Activated CD4-positive, alpha-beta T cell treated with anti-CD3 and anti-CD28 coated beads, Interleukin-2, amount 10 ng/mL, durations not matched to agents 7 days and 5 days (primary cell): ENCODE results near the gene SSBP3. TPM values are rescaled to one million over a fixed set of nuclear protein-coding genes. Genes with fewer than 3 reads are reported as not detected.
A peak's percentile ranks its signal among the peaks of the same experiment; 100 is the strongest.
"Not testable (repeated sequence)": the region's sequence is repeated elsewhere in the genome, so short reads cannot be mapped to it uniquely, and the experiment has no call there.

Experiments used
- CTCF ChIA-PET: fragments of 350-600 bp; sonication (Branson Sonifier 250); formaldehyde crosslinking; loops from one replicate; lab custom pipeline; 2021; ENCODE audit warnings: antibody characterized with exemption; lab: Charles Lee
- POLR2A ChIA-PET: fragments of 350-600 bp; sonication (Branson Sonifier 250); formaldehyde crosslinking; loops from one replicate; lab custom pipeline; 2021; ENCODE audit warnings: antibody characterized with exemption; lab: Charles Lee
- DNase-seq: peaks from one replicate; pipeline ENCODE4 v3.0.0-alpha.2; 2020
- H3K27ac Mint-ChIP-seq: one replicate; pipeline ENCODE4 v1.8.0; 2021; ENCODE audit warnings: mild to moderate bottlenecking, moderate library complexity, mixed read lengths
- H3K27me3 Mint-ChIP-seq: one replicate; pipeline ENCODE4 v1.8.0; 2021; ENCODE audit warnings: mixed read lengths
- H3K36me3 Mint-ChIP-seq: one replicate; pipeline ENCODE4 v1.8.0; 2021; ENCODE audit warnings: low read depth, mixed read lengths
- H3K4me1 Mint-ChIP-seq: one replicate; pipeline ENCODE4 v1.8.0; 2021; ENCODE audit warnings: mixed read lengths
- H3K4me3 Mint-ChIP-seq: one replicate; pipeline ENCODE4 v1.8.0; 2021; ENCODE audit warnings: mild to moderate bottlenecking, moderate library complexity, mixed read lengths
- H3K9me3 Mint-ChIP-seq: one replicate; pipeline ENCODE4 v1.8.0; 2021; ENCODE audit warnings: mixed read lengths
- total RNA-seq, 2 experiments: library from RNA; stranded (reverse); gene quantifications; one replicate each; pipeline ENCODE4 v1.2.3, GENCODE V29; 2021

Gene SSBP3
- total RNA-seq, 2 experiments from 2014 or later, result 93.4 to 127 TPM

DNA sequence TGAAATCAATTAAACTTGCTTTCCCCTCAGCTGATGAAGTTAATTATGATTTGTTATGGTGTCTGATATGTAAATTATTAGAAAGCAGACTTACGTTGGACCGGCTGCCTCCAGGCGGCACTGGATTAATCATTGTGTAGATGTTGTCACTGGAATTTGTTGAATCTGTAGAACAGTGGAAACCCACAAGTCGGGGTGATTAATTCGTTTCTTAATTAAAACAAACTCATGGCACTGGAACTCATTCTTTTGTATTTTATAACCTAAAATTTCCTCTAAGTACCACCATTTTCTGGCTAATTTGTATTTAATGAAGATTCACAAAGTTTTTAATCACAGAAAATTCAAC lies 167.2 kb downstream of the SSBP3 start:
- H3K27ac Mint-ChIP-seq, result no peak overlapping the region
- CTCF ChIA-PET, result interaction anchor here (0.6 kb wide), 1 partner anchor 232 kb away, joined by 3 read pairs; no protein-coding TSS in a partner anchor

DNA sequence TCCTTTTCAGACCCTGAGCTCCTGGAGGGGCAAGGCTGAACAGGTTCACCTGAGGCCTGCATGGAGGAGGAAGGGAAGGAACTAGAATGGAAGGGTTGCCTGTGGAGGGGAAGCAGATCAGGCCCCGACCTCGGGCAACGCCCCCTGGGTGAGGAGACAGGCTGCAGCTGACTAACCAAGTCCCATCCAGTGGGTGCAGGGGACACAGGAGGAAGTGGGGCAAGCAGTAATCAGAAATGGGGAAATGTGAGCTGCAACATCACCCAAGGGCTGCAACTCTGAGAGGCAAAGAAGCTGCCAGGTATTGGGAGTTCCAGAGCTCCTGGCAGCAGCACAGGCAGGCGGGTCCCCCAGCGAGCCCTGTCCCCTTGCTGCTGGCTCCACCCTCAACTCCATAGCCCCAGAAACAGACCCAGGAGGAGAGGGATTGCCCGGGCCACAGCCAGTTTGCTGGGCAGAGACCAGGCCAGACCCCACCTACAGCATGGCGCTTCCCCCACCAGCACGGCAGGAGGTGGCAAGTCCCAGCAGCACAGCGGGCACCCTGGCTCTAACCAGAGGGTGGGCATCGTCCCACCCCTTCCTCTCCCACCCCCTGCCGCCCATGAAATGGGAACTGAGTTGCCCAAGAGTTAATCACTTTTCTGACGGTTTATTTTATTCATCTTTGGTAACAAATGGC lies 167.7 kb downstream of the SSBP3 start:
- Mint-ChIP-seq H3K27me3 (no peaks in the 10 kb centered on the region), H3K27ac (no peak overlapping the region), H3K4me1 (peaks cover 6% of the 10 kb centered on the region), H3K9me3 (no peaks in the 10 kb centered on the region), H3K36me3 (peaks cover 44% of the 10 kb centered on the region), H3K4me3 (no peak overlapping the region)
- DNase-seq, result no peak
- POLR2A ChIA-PET, result no interaction called here
- CTCF ChIA-PET, result no interaction called here

More for the DNA sequence above, 167.2 kb downstream of the SSBP3 start:
- POLR2A ChIA-PET, result no interaction called here
- Mint-ChIP-seq H3K4me3 (no peak overlapping the region), H3K9me3 (no peaks in the 10 kb centered on the region), H3K4me1 (peaks cover 6% of the 10 kb centered on the region), H3K36me3 (peaks cover 44% of the 10 kb centered on the region), H3K27me3 (no peaks in the 10 kb centered on the region)
- DNase-seq, result no peak

DNA sequence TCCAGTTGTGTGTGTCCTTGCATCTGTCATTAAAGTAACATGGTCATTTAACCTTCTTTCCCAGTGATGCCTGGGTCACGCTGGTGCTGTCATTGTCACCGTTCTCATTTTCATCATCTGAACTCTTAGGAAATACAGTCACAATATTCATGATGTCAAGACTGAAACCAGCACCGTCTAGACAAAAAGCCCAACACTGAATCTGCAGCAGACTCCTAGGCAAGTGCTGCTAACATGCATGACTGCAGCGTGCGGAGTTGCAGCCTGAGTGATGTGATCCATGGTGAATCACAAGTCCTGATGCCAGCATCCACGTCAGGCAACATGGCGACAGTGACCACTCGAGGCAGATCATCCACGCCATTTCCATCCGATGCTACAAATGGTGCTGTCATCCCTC lies 168.6 kb downstream of the SSBP3 start:
- peaks cover 4% of the 10 kb centered on the region for H3K4me1 Mint-ChIP-seq
- DNase-seq, result no peak
- no peaks in the 10 kb centered on the region for H3K27me3 Mint-ChIP-seq
- no peak overlapping the region for H3K27ac Mint-ChIP-seq
- peaks cover 39% of the 10 kb centered on the region for H3K36me3 Mint-ChIP-seq
- ChIA-PET POLR2A (no interaction called here), CTCF (no interaction called here)
- no peaks in the 10 kb centered on the region for H3K9me3 Mint-ChIP-seq
- H3K4me3 Mint-ChIP-seq, result no peak overlapping the region

DNA sequence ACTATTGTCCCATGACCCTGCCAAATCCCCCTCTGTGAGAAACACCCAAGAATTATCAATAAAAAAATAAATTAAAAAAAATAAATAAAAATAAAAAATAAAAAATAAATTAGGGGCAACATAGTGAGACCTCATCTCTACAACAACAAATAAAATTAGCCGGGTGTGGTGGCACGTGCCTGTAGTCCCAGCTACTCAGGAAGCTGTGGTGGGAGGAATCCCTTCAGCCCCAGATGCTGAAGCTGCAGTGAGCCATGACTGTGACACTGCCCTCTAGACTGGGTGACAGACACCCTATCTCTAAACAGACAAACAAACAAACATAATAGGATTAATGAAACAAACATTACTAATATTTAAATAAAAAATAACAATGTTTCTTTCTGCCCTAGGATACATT lies 171.9 kb downstream of the SSBP3 start:
- H3K27ac Mint-ChIP-seq, result no peak overlapping the region
- H3K36me3 Mint-ChIP-seq, result peaks cover 30% of the 10 kb centered on the region
- ChIA-PET CTCF (no interaction called here), POLR2A (interaction anchor here (0.7 kb wide), 1 partner anchor 208 kb away, joined by 3 read pairs; no protein-coding TSS in a partner anchor)
- no peaks in the 10 kb centered on the region for H3K27me3 Mint-ChIP-seq
- peaks cover 25% of the 10 kb centered on the region for H3K4me1 Mint-ChIP-seq
- DNase-seq, result no peak
- H3K4me3 Mint-ChIP-seq, result no peak overlapping the region
- no peaks in the 10 kb centered on the region for H3K9me3 Mint-ChIP-seq

DNA sequence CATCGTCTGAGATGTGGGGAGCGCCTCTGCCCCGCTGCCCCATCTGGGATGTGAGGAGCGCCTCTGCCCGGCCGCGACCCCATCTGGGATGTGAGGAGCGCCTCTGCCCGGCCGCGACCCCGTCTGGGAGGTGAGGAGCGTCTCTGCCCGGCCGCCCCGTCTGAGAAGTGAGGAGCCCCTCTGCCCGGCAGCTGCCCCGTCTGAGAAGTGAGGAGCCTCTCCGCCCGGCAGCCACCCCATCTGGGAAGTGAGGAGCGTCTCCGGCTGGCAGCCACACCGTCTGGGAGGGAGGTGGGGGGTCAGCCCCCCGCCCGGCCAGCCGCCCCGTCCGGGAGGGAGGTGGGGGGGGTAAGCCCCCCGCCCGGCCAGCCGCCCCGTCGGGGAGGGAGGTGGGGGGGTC lies 173.0 kb downstream of the SSBP3 start:
- H3K27ac Mint-ChIP-seq, DNase-seq, H3K27me3 Mint-ChIP-seq, POLR2A ChIA-PET, CTCF ChIA-PET, H3K9me3 Mint-ChIP-seq, H3K4me3 Mint-ChIP-seq: not testable (repeated sequence)
- peaks cover 26% of the 10 kb centered on the region for H3K36me3 Mint-ChIP-seq
- H3K4me1 Mint-ChIP-seq, result peaks cover 29% of the 10 kb centered on the region

DNA sequence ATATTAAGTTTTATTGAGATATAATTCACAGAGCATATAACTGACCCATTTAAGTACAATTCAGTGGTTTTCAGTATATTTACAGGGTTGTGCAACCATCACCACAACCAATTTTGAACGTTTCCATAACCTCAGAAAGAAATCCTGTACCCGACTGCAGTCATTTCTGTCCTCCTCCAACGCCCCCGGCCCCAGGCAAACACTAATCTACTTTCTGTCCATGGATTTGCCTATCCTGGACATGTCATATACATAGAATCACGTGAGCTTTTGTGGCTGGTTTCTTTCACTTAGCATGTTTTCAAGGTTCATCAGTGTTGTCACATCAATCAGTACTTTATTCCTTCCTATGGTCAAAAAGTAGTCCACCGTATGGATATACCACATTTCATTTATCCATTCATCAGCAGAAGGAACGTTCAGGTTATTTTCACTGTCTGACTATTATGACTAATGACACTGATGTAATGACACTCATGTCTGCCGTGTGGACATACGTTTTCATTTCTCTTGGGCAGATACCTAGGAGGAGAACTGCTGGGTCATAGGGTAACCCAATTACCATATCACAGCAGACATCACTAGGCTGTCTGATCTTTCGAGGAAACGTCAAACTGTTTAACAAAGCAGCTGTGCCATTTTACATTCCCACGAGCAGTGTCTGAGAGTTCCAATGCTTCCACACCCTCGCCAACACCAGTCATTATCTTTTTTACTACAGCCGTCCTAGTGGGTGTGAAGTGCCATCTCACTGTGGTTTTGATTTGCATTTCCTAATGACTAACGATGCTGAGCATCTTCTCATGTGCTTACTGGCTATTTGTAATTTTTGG lies 175.5 kb downstream of the SSBP3 start:
- DNase-seq, result no peak
- POLR2A ChIA-PET, result no interaction called here
- H3K27me3 Mint-ChIP-seq, result no peaks in the 10 kb centered on the region
- CTCF ChIA-PET, result no interaction called here
- peak overlapping the region; percentile 8 for H3K4me3 Mint-ChIP-seq
- peak overlapping the region; percentile 3 for H3K27ac Mint-ChIP-seq
- H3K9me3 Mint-ChIP-seq, result no peaks in the 10 kb centered on the region
- H3K4me1 Mint-ChIP-seq, result peaks cover 31% of the 10 kb centered on the region
- H3K36me3 Mint-ChIP-seq, result peaks cover 13% of the 10 kb centered on the region

DNA sequence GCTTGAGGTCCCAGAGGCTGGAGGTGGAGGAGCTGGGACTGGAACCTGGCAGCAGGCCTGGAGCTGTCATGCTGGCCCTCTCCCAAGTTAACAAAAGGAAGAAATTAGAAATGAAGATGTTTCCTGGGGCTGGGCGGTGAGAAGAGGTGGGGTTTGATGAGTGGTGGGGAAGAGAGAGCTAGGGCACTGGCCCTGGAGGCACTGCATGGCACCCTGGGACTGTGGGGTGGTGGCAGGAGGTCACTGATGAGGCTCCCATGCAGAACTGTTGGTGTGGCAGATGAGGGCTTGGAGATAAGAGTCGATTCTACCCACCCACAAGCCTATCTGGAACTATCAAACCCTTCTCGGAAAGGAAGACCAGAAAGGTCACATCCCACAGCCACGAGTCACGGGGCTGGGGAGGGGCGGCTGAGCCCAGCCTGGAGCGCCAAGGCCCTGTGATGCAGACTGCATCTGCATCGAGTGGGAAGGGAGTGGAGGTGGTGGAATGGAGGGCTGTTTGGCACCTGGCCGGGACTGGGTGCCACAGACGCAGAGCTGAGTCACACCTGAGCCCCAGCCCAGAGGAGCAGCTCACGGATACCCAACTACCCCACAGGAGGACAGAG lies 176.8 kb downstream of the SSBP3 start:
- DNase-seq, result peak; percentile 10
- Mint-ChIP-seq H3K4me3 (peak overlapping the region; percentile 54), H3K27ac (peak overlapping the region; percentile 76)

DNA sequence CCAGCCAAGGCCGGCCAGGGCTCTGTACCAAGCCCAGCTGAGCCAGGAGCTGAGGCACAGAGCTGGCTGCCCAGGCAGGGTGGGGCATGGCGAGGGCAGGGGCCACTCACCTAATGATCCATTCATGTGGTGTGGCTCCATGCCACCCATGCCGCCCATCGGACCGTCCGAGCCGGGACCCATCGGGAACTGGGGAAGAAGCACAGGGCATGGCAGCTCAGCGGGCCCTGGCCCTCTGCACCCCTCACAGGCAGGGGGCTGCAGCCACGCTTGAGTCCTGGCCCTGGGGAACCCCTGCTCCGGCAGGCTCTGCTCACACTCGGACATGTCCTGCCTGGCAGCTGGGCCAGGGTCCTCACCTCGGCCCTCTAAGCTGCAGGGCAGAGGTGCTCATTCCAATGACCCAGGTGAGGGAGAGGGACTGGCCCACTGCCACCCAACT lies 177.5 kb downstream of the SSBP3 start:
- ChIA-PET CTCF (interaction anchor here (1.3 to 1.8 kb wide), 4 partner anchors 11 to 29 kb away, joined by 3 to 5 read pairs (median 4); partner anchors contain the start of genes CYB5RL and MRPL37), POLR2A (no interaction called here)
- H3K36me3 Mint-ChIP-seq, result peaks cover 9% of the 10 kb centered on the region
- no peaks in the 10 kb centered on the region for H3K27me3 Mint-ChIP-seq
- peaks cover 27% of the 10 kb centered on the region for H3K4me1 Mint-ChIP-seq
- no peak overlapping the region for H3K27ac Mint-ChIP-seq
- no peak overlapping the region for H3K4me3 Mint-ChIP-seq
- no peaks in the 10 kb centered on the region for H3K9me3 Mint-ChIP-seq
- DNase-seq, result no peak

More for the DNA sequence above, 176.8 kb downstream of the SSBP3 start:
- Mint-ChIP-seq H3K27me3 (no peaks in the 10 kb centered on the region), H3K36me3 (peaks cover 11% of the 10 kb centered on the region), H3K9me3 (no peaks in the 10 kb centered on the region), H3K4me1 (peaks cover 27% of the 10 kb centered on the region)
- CTCF ChIA-PET, result interaction anchor here (0.6 to 1.3 kb wide), 4 partner anchors 13 to 54 kb away, joined by 3 to 4 read pairs (median 3); partner anchors contain the start of genes CYB5RL and MRPL37
- POLR2A ChIA-PET, result no interaction called here

DNA sequence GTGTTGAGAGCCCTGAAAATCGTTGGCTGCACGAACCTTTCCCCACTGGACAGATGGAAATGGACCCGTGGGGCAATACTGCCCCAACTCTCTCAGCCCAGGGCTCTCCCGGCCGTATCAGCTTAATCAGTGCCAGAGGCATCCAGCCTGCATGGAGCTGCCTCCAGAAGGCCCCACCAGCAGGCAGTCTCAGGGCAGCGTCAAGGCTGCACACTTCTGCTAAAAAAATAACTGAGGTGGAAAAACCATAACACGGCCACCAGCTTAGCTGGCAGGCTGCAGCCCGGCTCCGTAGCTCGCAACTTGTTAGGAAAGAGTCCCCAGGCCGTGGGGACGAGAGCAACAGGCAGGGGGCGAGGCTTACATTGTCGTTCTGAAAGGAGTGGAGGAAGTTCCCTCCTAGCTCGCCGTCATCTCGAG lies 178.3 kb downstream of the SSBP3 start:
- ChIA-PET POLR2A (interaction anchor here (0.7 kb wide), 1 partner anchor 196 kb away, joined by 3 read pairs; no protein-coding TSS in a partner anchor), CTCF (interaction anchor here (1.3 to 1.8 kb wide), 3 partner anchors 12 to 28 kb away, joined by 3 to 5 read pairs (median 4); partner anchors contain the start of genes CYB5RL and MRPL37)
- Mint-ChIP-seq H3K27ac (peak overlapping the region; percentile 38), H3K27me3 (no peaks in the 10 kb centered on the region), H3K9me3 (no peaks in the 10 kb centered on the region), H3K4me3 (no peak overlapping the region), H3K36me3 (peaks cover 9% of the 10 kb centered on the region), H3K4me1 (peaks cover 27% of the 10 kb centered on the region)
- DNase-seq, result no peak

DNA sequence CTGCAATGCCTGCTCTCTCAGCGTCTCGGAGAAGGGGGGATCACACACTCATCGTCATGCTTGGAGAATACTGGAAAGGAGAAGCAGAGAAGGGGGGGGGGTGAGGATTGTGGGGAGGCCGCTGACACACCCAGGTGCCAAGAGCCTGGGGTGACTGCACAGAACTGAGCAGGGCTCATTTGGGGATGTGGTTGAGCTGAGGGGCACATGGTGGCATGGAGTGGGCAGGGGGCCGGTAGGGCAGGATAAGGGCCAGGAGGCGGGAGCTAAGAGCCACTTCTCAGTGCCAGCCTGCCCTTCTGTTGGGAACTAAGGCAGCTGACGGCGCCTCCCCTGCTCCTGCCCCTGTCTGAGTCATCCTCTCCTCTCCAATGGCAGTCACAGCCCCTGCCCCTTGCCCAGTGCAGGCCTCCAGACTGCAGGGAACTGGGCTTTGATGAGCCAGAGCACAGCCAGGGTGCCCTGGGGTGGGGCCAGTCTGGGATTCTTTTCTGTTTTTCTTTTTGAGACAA lies 179.0 kb downstream of the SSBP3 start:
- H3K9me3 Mint-ChIP-seq, result no peaks in the 10 kb centered on the region
- peaks cover 12% of the 10 kb centered on the region for H3K36me3 Mint-ChIP-seq
- no peak overlapping the region for H3K27ac Mint-ChIP-seq
- CTCF ChIA-PET, result interaction anchor here (0.6 to 1.8 kb wide), 3 partner anchors 13 to 116 kb away, joined by 3 to 5 read pairs (median 4); no protein-coding TSS in a partner anchor
- H3K4me1 Mint-ChIP-seq, result peaks cover 30% of the 10 kb centered on the region
- H3K27me3 Mint-ChIP-seq, result no peaks in the 10 kb centered on the region
- POLR2A ChIA-PET, result interaction anchor here (0.7 kb wide), 1 partner anchor 197 kb away, joined by 3 read pairs; no protein-coding TSS in a partner anchor
- no peak overlapping the region for H3K4me3 Mint-ChIP-seq
- no peak for DNase-seq

DNA sequence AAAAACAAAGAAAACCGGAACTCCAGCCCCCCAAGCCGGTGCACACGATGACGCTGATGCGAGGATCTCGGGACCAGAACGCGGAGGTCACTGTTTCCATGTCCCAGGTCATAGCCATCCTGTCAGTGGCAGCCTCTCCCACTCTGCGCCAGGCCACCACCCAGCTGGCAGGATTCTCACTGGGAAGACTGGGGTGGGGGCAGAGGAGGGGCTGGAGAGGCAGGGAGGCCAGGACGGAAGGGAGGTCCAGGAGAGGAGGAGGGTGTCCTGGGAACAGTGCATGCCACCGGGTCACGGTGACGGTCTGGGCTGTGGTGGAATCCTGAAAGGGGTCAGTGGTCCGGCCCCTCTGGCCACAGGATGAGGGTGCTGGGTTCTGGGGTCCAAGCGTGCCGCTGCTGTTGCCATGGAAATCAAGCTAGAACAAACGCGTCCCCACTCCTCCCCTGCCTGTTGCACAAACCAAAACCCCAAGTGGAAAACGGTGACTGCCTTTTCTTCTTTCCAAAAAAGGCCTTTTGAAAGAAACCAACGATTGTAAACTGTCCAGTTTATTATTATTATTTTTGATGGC lies 180.1 kb downstream of the SSBP3 start:
- H3K27ac Mint-ChIP-seq, result no peak overlapping the region
- DNase-seq, result no peak
- ChIA-PET POLR2A (no interaction called here), CTCF (interaction anchor here (0.6 kb wide), 2 partner anchors 16 to 27 kb away, joined by 3 to 4 read pairs; partner anchors contain the start of genes CYB5RL and MRPL37)
- no peaks in the 10 kb centered on the region for H3K27me3 Mint-ChIP-seq
- peaks cover 25% of the 10 kb centered on the region for H3K4me1 Mint-ChIP-seq
- H3K9me3 Mint-ChIP-seq, result no peaks in the 10 kb centered on the region
- H3K36me3 Mint-ChIP-seq, result peaks cover 17% of the 10 kb centered on the region
- H3K4me3 Mint-ChIP-seq, result no peak overlapping the region

DNA sequence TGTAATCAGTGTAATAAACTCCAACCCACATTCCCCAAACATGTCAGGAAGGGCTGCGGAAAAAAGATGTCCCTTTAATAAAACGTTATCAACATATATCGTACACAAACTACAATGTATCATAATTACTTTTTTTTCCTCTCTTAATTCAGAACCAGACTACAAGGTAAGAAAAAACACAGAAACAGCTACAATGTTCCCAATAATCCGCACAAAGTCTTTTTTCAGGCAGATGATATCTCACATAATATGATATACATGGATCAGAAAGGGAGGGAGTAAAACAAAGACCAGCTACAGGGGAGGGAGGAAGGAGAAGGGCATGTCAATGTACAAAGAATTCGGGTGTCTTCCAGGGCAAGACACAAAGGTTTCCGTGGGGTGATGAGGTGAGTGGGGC lies 180.8 kb downstream of the SSBP3 start:
- DNase-seq, result no peak
- POLR2A ChIA-PET, result no interaction called here
- Mint-ChIP-seq H3K27me3 (no peaks in the 10 kb centered on the region), H3K4me3 (no peak overlapping the region), H3K4me1 (peaks cover 18% of the 10 kb centered on the region), H3K27ac (no peak overlapping the region), H3K9me3 (no peaks in the 10 kb centered on the region), H3K36me3 (peaks cover 17% of the 10 kb centered on the region)
- CTCF ChIA-PET, result no interaction called here
